ENCODE measurements around the gene MMP23B.
A peak's percentile ranks its signal among the peaks of the same experiment; 100 is the strongest.

The MMP23B gene

GRCh38 chr1:1596493-1597274 lies 35.3 kb upstream of the MMP23B start:
- no peak for TF ChIP-seq CTCF (IDR thresholded peaks at IDR 0.05; ENCODE audit: low read depth, low read length)
- no peak overlapping the region for H3K4me3 ChIP-seq (ENCODE audit: low read depth, low read length)
- in situ Hi-C loops (cut with HindIII; ENCODE audit: low sequenced_read_pairs), result no loop called here
- no peak for DNase-seq (ENCODE audit: low read depth, low spot score)

GRCh38 chr1:1597275-1597930 lies 34.6 kb upstream of the MMP23B start:
- peak; percentile 46 for TF ChIP-seq CTCF (IDR thresholded peaks at IDR 0.05; ENCODE audit: low read depth, low read length)
- no peak overlapping the region for H3K4me3 ChIP-seq (ENCODE audit: low read depth, low read length)
- no peak for DNase-seq (ENCODE audit: low read depth, low spot score)
- in situ Hi-C loops (cut with HindIII; ENCODE audit: low sequenced_read_pairs), result no loop called here

- TF ChIP-seq CTCF (IDR thresholded peaks at IDR 0.05; ENCODE audit: low read depth, low read length), result no peak
- no peak for DNase-seq (ENCODE audit: low read depth, low spot score)
- in situ Hi-C loops (cut with HindIII; ENCODE audit: low sequenced_read_pairs), result no loop called here
- H3K4me3 ChIP-seq (ENCODE audit: low read depth, low read length), result no peak overlapping the region
Observed at GRCh38 chr1:1598051-1598719, 33.8 kb upstream of the MMP23B start.

GRCh38 chr1:1598720-1599029 lies 33.3 kb upstream of the MMP23B start:
- TF ChIP-seq CTCF (IDR thresholded peaks at IDR 0.05; ENCODE audit: low read depth, low read length), result no peak
- no peak overlapping the region for H3K4me3 ChIP-seq (ENCODE audit: low read depth, low read length)
- DNase-seq (ENCODE audit: low read depth, low spot score), result no peak
- in situ Hi-C loops (cut with HindIII; ENCODE audit: low sequenced_read_pairs), result no loop called here

- no peak overlapping the region for H3K4me3 ChIP-seq (ENCODE audit: low read depth, low read length)
- no peak for TF ChIP-seq CTCF (IDR thresholded peaks at IDR 0.05; ENCODE audit: low read depth, low read length)
- in situ Hi-C loops (cut with HindIII; ENCODE audit: low sequenced_read_pairs), result no loop called here
- no peak for DNase-seq (ENCODE audit: low read depth, low spot score)
Observed at GRCh38 chr1:1599030-1599934, 32.7 kb upstream of the MMP23B start.
